GM23338 (cell line): Measurements from ENCODE around the gene C17orf50.

Source experiments
- ETS1 ChIP-seq: IDR thresholded peaks from 2 replicates; pipeline ENCODE4 v1.6.1; 2016; ENCODE audit warnings: antibody characterized with exemption
- EZH2 ChIP-seq: fragments of 200-600 bp; sonication (generic); IDR thresholded peaks from one replicate; pipeline ENCODE4 v1.8.0; 2017; ENCODE audit warnings: antibody characterized with exemption, mild to moderate bottlenecking, low read depth; ENCODE audit not compliant: unreplicated experiment
- EZH2phosphoT487 ChIP-seq: fragments of 200-600 bp; sonication (generic); IDR thresholded peaks from one replicate; pipeline ENCODE4 v1.8.1; 2018; ENCODE audit warnings: antibody characterized with exemption; ENCODE audit not compliant: unreplicated experiment
- NANOG ChIP-seq: IDR thresholded peaks from 2 replicates; pipeline ENCODE4 v1.6.1; 2016; ENCODE audit warnings: antibody characterized with exemption, borderline replicate concordance
- POLR2AphosphoS5 ChIP-seq: IDR thresholded peaks from 2 replicates; pipeline ENCODE4 v1.6.1; 2016; ENCODE audit warnings: antibody characterized with exemption, low read depth
- ZNF462 ChIP-seq: fragments of 250-450 bp; sonication (Bioruptor Pico); IDR thresholded peaks from 2 replicates; pipeline ENCODE4 v1.5.0; 2020; ENCODE audit warnings: mild to moderate bottlenecking, moderate library complexity
- TF ChIP-seq, protein P1 (sequence below), 2 experiments: fragments of 200-600 bp in 1 of 2; sonication (generic) in 1 of 2; conservative IDR thresholded peaks; 2 replicates each; pipeline versions ENCODE4 v1.5.1 to v1.6.1; 2016 to 2017; ENCODE audit warnings: antibody characterized with exemption in 2 of 2, low read depth in 2 of 2, mild to moderate bottlenecking in 2 of 2, moderate library complexity in 1 of 2
- TF ChIP-seq, protein P2 (sequence below): IDR thresholded peaks from one replicate; pipeline ENCODE4 v1.6.1; 2018; ENCODE audit warnings: antibody characterized with exemption; ENCODE audit not compliant: unreplicated experiment

DNA sequence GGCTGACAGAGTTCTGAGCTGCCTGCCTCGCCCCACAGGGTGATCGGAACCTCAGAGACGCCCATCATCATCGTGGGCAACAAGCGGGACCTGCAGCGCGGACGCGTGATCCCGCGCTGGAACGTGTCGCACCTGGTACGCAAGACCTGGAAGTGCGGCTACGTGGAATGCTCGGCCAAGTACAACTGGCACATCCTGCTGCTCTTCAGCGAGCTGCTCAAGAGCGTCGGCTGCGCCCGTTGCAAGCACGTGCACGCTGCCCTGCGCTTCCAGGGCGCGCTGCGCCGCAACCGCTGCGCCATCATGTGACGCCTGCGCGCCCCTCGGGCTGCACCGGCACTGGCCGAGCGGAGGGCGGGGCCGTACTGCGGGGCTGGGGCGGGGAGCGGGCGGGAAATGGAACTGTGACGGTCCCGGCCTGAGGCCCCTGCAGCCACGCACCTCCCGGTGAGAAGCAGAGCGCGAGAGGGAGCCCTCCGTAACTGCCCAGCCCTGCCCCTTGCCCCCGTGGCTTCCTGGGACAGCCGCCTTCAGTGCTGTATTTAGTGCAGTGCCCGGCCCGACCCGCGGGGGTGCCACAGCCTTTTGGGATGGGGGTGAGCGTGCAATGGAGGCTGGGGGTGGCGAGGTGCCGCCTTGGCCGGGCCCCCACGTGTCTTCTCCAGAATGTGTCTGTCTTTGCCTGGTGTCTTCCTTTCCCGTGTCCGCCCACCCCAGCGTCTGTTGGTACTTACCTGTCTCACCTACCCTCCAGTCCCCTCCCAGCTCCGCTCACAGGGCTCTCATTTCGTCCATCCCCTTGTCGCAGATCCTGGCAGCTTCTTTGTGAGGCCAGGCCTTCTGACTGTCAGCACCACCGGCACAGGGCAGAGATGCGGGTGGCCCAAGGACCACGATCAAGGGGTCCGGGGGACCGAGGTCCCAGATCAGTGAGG lies 19.4 kb upstream of the C17orf50 start:
- TF ChIP-seq, protein P1, sequence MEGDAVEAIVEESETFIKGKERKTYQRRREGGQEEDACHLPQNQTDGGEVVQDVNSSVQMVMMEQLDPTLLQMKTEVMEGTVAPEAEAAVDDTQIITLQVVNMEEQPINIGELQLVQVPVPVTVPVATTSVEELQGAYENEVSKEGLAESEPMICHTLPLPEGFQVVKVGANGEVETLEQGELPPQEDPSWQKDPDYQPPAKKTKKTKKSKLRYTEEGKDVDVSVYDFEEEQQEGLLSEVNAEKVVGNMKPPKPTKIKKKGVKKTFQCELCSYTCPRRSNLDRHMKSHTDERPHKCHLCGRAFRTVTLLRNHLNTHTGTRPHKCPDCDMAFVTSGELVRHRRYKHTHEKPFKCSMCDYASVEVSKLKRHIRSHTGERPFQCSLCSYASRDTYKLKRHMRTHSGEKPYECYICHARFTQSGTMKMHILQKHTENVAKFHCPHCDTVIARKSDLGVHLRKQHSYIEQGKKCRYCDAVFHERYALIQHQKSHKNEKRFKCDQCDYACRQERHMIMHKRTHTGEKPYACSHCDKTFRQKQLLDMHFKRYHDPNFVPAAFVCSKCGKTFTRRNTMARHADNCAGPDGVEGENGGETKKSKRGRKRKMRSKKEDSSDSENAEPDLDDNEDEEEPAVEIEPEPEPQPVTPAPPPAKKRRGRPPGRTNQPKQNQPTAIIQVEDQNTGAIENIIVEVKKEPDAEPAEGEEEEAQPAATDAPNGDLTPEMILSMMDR (conservative IDR thresholded peaks at IDR 0.05; ENCODE audit: low read depth in 2 of 2) = peak in 1 of 2 experiments; percentile 18; a peak in 2 of 4 replicates
- TF ChIP-seq POLR2AphosphoS5 = peak; percentile 28; the same call in 1 of the 2 replicates
- no peak for TF ChIP-seq EZH2
- TF ChIP-seq, protein P2, sequence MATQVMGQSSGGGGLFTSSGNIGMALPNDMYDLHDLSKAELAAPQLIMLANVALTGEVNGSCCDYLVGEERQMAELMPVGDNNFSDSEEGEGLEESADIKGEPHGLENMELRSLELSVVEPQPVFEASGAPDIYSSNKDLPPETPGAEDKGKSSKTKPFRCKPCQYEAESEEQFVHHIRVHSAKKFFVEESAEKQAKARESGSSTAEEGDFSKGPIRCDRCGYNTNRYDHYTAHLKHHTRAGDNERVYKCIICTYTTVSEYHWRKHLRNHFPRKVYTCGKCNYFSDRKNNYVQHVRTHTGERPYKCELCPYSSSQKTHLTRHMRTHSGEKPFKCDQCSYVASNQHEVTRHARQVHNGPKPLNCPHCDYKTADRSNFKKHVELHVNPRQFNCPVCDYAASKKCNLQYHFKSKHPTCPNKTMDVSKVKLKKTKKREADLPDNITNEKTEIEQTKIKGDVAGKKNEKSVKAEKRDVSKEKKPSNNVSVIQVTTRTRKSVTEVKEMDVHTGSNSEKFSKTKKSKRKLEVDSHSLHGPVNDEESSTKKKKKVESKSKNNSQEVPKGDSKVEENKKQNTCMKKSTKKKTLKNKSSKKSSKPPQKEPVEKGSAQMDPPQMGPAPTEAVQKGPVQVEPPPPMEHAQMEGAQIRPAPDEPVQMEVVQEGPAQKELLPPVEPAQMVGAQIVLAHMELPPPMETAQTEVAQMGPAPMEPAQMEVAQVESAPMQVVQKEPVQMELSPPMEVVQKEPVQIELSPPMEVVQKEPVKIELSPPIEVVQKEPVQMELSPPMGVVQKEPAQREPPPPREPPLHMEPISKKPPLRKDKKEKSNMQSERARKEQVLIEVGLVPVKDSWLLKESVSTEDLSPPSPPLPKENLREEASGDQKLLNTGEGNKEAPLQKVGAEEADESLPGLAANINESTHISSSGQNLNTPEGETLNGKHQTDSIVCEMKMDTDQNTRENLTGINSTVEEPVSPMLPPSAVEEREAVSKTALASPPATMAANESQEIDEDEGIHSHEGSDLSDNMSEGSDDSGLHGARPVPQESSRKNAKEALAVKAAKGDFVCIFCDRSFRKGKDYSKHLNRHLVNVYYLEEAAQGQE = no peak
- no peak for TF ChIP-seq EZH2phosphoT487
- no peak for TF ChIP-seq ETS1
- no peak for TF ChIP-seq NANOG
- TF ChIP-seq ZNF462 (CRISPR knock-in tag) = no peak
